ENCODE results near the gene BMI1. TPM values are rescaled to one million over a fixed set of nuclear protein-coding genes. Genes with fewer than 3 reads are reported as not detected.

The BMI1 gene
- total and polyA plus RNA-seq, 4 donors = 13.2 to 28.7 (median 19.5) TPM

- TF ChIP-seq RAD21 (IDR thresholded peaks at IDR 0.05) (no peak), CTCF (IDR thresholded peaks at IDR 0.05; ENCODE audit: low read depth, low read length, missing input control) (no peak)
- TF ChIP-seq, protein P1, sequence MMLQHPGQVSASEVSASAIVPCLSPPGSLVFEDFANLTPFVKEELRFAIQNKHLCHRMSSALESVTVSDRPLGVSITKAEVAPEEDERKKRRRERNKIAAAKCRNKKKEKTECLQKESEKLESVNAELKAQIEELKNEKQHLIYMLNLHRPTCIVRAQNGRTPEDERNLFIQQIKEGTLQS (IDR thresholded peaks at IDR 0.05) = no peak
- Histone ChIP-seq H3K27ac (ENCODE audit: low read depth in 1 of 2, low read length in 2 of 2) (no peak overlapping the region), H3K9ac (ENCODE audit: low read depth in 1 of 2, low read length in 2 of 2) (no peak overlapping the region), H3K4me1 (ENCODE audit: control insufficient read depth in 4 of 4, insufficient read depth in 4 of 4, low read length in 3 of 4) (no peaks in the 10 kb centered on the region), H3K36me3 (ENCODE audit: control insufficient read depth in 4 of 4, insufficient read depth in 3 of 4, low read depth in 1 of 4, low read length in 3 of 4) (no peaks in the 10 kb centered on the region), H3K27me3 (ENCODE audit: control insufficient read depth in 4 of 4, insufficient read depth in 4 of 4, low read length in 3 of 4) (no peaks in the 10 kb centered on the region), H3K4me3 (ENCODE audit: low read depth in 1 of 3, low read length in 3 of 3) (no peak overlapping the region), H3K9me3 (ENCODE audit: control insufficient read depth in 4 of 4, low read length in 3 of 4) (no peaks in the 10 kb centered on the region)
- 36% methylated on average over 6 of the region's 6 CpGs for WGBS
- DNase-seq (ENCODE audit: low spot score) = no peak
These were observed 40.8 kb upstream of the BMI1 start for GRCh38 chr10:22280078-22280477.

DNA sequence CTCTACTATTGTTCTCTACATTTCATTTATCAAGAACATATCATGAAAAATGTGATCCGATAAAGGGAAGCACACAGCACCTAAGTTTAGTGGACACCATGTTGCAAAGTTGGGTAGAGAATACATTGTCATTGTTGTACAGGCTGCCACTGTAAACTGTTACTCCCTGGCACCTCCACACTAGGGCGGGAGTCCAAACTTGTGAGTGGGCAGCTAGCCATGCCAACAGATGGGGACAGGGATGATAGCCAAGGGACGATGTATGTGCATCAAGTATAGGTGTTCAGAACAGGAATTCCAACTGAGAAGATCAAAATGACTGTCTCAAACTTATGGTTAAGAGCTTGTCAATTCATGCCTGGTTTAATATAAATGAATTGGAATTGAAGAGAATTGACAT lies 35.8 kb upstream of the BMI1 start:
- 84% methylated on average over 3 of the region's 3 CpGs for WGBS
- Histone ChIP-seq H3K4me3 (ENCODE audit: low read depth in 1 of 3, low read length in 3 of 3) (no peak overlapping the region), H3K27me3 (ENCODE audit: control insufficient read depth in 4 of 4, insufficient read depth in 4 of 4, low read length in 3 of 4) (no peaks in the 10 kb centered on the region), H3K9ac (ENCODE audit: low read depth in 1 of 2, low read length in 2 of 2) (no peak overlapping the region), H3K9me3 (ENCODE audit: control insufficient read depth in 4 of 4, low read length in 3 of 4) (no peaks in the 10 kb centered on the region), H3K27ac (ENCODE audit: low read depth in 1 of 2, low read length in 2 of 2) (no peak overlapping the region), H3K4me1 (ENCODE audit: control insufficient read depth in 4 of 4, insufficient read depth in 4 of 4, low read length in 3 of 4) (no peaks in the 10 kb centered on the region), H3K36me3 (ENCODE audit: control insufficient read depth in 4 of 4, insufficient read depth in 3 of 4, low read depth in 1 of 4, low read length in 3 of 4) (no peaks in the 10 kb centered on the region)
- DNase-seq (ENCODE audit: low spot score) = no peak
- TF ChIP-seq FOXA1 (IDR thresholded peaks at IDR 0.05) (no peak), RAD21 (IDR thresholded peaks at IDR 0.05) (no peak), NR2F2 (IDR thresholded peaks at IDR 0.05) (no peak), HNF4A (conservative IDR thresholded peaks at IDR 0.05) (no peak), YY1 (IDR thresholded peaks at IDR 0.05) (no peak), CTCF (IDR thresholded peaks at IDR 0.05; ENCODE audit: low read depth, low read length, missing input control) (no peak), FOXA2 (IDR thresholded peaks at IDR 0.05) (no peak)

- Histone ChIP-seq H3K36me3 (ENCODE audit: control insufficient read depth in 4 of 4, insufficient read depth in 3 of 4, low read depth in 1 of 4, low read length in 3 of 4) (no peaks in the 10 kb centered on the region), H3K4me3 (ENCODE audit: low read depth in 1 of 3, low read length in 3 of 3) (no peak overlapping the region), H3K4me1 (ENCODE audit: control insufficient read depth in 4 of 4, insufficient read depth in 4 of 4, low read length in 3 of 4) (no peaks in the 10 kb centered on the region), H3K27ac (ENCODE audit: low read depth in 1 of 2, low read length in 2 of 2) (no peak overlapping the region), H3K9ac (ENCODE audit: low read depth in 1 of 2, low read length in 2 of 2) (no peak overlapping the region), H3K9me3 (ENCODE audit: control insufficient read depth in 4 of 4, low read length in 3 of 4) (no peaks in the 10 kb centered on the region), H3K27me3 (ENCODE audit: control insufficient read depth in 4 of 4, insufficient read depth in 4 of 4, low read length in 3 of 4) (peaks cover 0 to 3% (median 0%) of the 10 kb centered on the region in 4 donors)
- WGBS = 89% methylated on average over 3 of the region's 3 CpGs
- TF ChIP-seq EGR1 (IDR thresholded peaks at IDR 0.05; ENCODE audit: low read depth in 2 of 2) (no peak), GABPA (IDR thresholded peaks at IDR 0.05 in 1 of 2, conservative IDR thresholded peaks at IDR 0.05 in 1 of 2) (no peak), YY1 (IDR thresholded peaks at IDR 0.05) (no peak), RAD21 (IDR thresholded peaks at IDR 0.05) (no peak)
- no peak for DNase-seq (ENCODE audit: low spot score)
These were observed 27.0 kb upstream of the BMI1 start for GRCh38 chr10:22293747-22294404.
